ENCODE results near the gene PARL. TPM values are rescaled to one million over a fixed set of nuclear protein-coding genes. Genes with fewer than 3 reads are reported as not detected.

The PARL gene
- total and polyA plus RNA-seq, 10 of the 15 experiments (the other 5 are each of a cell fraction or from before 2014, with no cell fraction given), result 49.7 to 113 (median 77.2) TPM

- CTCF ChIA-PET, result interaction anchor here (1.5 kb wide), 1 partner anchor 9 kb away, joined by 6 read pairs; no protein-coding TSS in a partner anchor
- no peak for TF ChIP-seq CREM (IDR thresholded peaks at IDR 0.05; ENCODE audit: low read depth)
- TF ChIP-seq MTA3 (IDR thresholded peaks at IDR 0.05; ENCODE audit: borderline replicate concordance, low read length), result no peak
- TF ChIP-seq ZNF274 (IDR thresholded peaks at IDR 0.05; ENCODE audit: insufficient read depth, insufficient read length), result no peak
- TF ChIP-seq E2F8 (IDR thresholded peaks at IDR 0.05; ENCODE audit: low read depth, partially characterized antibody), result no peak
- TF ChIP-seq, protein P1, sequence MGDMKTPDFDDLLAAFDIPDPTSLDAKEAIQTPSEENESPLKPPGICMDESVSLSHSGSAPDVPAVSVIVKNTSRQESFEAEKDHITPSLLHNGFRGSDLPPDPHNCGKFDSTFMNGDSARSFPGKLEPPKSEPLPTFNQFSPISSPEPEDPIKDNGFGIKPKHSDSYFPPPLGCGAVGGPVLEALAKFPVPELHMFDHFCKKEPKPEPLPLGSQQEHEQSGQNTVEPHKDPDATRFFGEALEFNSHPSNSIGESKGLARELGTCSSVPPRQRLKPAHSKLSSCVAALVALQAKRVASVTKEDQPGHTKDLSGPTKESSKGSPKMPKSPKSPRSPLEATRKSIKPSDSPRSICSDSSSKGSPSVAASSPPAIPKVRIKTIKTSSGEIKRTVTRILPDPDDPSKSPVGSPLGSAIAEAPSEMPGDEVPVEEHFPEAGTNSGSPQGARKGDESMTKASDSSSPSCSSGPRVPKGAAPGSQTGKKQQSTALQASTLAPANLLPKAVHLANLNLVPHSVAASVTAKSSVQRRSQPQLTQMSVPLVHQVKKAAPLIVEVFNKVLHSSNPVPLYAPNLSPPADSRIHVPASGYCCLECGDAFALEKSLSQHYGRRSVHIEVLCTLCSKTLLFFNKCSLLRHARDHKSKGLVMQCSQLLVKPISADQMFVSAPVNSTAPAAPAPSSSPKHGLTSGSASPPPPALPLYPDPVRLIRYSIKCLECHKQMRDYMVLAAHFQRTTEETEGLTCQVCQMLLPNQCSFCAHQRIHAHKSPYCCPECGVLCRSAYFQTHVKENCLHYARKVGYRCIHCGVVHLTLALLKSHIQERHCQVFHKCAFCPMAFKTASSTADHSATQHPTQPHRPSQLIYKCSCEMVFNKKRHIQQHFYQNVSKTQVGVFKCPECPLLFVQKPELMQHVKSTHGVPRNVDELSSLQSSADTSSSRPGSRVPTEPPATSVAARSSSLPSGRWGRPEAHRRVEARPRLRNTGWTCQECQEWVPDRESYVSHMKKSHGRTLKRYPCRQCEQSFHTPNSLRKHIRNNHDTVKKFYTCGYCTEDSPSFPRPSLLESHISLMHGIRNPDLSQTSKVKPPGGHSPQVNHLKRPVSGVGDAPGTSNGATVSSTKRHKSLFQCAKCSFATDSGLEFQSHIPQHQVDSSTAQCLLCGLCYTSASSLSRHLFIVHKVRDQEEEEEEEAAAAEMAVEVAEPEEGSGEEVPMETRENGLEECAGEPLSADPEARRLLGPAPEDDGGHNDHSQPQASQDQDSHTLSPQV (IDR thresholded peaks at IDR 0.05), result no peak
- TF ChIP-seq SPI1 (IDR thresholded peaks at IDR 0.05; ENCODE audit: borderline replicate concordance, insufficient read depth, low read depth, low read length), result no peak
- TF ChIP-seq RELB (IDR thresholded peaks at IDR 0.05; ENCODE audit: low read depth), result no peak
- TF ChIP-seq RFX5 (IDR thresholded peaks at IDR 0.05; ENCODE audit: low read depth, low read length), result no peak
- TF ChIP-seq, protein P2, sequence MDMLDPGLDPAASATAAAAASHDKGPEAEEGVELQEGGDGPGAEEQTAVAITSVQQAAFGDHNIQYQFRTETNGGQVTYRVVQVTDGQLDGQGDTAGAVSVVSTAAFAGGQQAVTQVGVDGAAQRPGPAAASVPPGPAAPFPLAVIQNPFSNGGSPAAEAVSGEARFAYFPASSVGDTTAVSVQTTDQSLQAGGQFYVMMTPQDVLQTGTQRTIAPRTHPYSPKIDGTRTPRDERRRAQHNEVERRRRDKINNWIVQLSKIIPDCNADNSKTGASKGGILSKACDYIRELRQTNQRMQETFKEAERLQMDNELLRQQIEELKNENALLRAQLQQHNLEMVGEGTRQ (IDR thresholded peaks at IDR 0.05; ENCODE audit: borderline replicate concordance, low read depth, low read length), result no peak
- TF ChIP-seq, protein P3, sequence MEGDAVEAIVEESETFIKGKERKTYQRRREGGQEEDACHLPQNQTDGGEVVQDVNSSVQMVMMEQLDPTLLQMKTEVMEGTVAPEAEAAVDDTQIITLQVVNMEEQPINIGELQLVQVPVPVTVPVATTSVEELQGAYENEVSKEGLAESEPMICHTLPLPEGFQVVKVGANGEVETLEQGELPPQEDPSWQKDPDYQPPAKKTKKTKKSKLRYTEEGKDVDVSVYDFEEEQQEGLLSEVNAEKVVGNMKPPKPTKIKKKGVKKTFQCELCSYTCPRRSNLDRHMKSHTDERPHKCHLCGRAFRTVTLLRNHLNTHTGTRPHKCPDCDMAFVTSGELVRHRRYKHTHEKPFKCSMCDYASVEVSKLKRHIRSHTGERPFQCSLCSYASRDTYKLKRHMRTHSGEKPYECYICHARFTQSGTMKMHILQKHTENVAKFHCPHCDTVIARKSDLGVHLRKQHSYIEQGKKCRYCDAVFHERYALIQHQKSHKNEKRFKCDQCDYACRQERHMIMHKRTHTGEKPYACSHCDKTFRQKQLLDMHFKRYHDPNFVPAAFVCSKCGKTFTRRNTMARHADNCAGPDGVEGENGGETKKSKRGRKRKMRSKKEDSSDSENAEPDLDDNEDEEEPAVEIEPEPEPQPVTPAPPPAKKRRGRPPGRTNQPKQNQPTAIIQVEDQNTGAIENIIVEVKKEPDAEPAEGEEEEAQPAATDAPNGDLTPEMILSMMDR (IDR thresholded peaks at IDR 0.05 in 2 of 3, conservative IDR thresholded peaks at IDR 0.05 in 1 of 3; ENCODE audit: control insufficient read depth in 2 of 3, extremely low read depth in 1 of 3, insufficient read depth in 1 of 3, low read depth in 3 of 3, low read length in 3 of 3), result no peak
- TF ChIP-seq HDAC2 (IDR thresholded peaks at IDR 0.05), result no peak
- no peak for TF ChIP-seq BHLHE40 (IDR thresholded peaks at IDR 0.05; ENCODE audit: borderline replicate concordance in 1 of 2, low read depth in 2 of 2, low read length in 1 of 2)
- TF ChIP-seq CBFB (IDR thresholded peaks at IDR 0.05; ENCODE audit: low read depth), result no peak
Observed at GRCh38 chr3:183907176-183907575, 22.5 kb upstream of the PARL start.

More at GRCh38 chr3:183907176-183907575, 22.5 kb upstream of the PARL start:
- H3K27ac ChIP-seq (ENCODE audit: control insufficient read depth, insufficient read depth), result no peak overlapping the region
- H4K20me1 ChIP-seq (ENCODE audit: control insufficient read depth, insufficient read depth), result no peaks in the 10 kb centered on the region
- no peak overlapping the region for H3K4me3 ChIP-seq
- no peaks in the 10 kb centered on the region for H3K36me3 ChIP-seq (ENCODE audit: control insufficient read depth in 2 of 2, insufficient read depth in 2 of 2, low read length in 1 of 2)
- no peaks in the 10 kb centered on the region for H3K9me3 ChIP-seq (replicated peaks; ENCODE audit: control insufficient read depth, insufficient read depth, low read length)
- in situ Hi-C loops (cut with MboI), result no loop called here
- FAIRE-seq (no peak), ATAC-seq (no peak), DNase-seq (ENCODE audit: low read depth, low spot score) (no peak)
- no TSS peak for BruUV-seq (replicated peaks)
- ChIA-PET RAD21 (ENCODE audit: unreplicated experiment) (interaction anchor here (0.7 to 4.6 kb wide), 3 partner anchors 11 to 110 kb away, joined by 3 to 42 read pairs (median 4); partner anchors contain the start of gene ABCC5), SMC1A (ENCODE audit: uncharacterized antibody, unreplicated experiment) (no interaction called here), POLR2A (no interaction called here)
- H3K27me3 ChIP-seq (replicated peaks in 1 of 2; ENCODE audit: control insufficient read depth in 2 of 2, insufficient read depth in 2 of 2, low read length in 1 of 2), result no peaks in the 10 kb centered on the region
- H2AFZ ChIP-seq (ENCODE audit: control insufficient read depth, low read depth, low read length), result no peak overlapping the region
- no peaks in the 10 kb centered on the region for H3K4me1 ChIP-seq (ENCODE audit: control insufficient read depth, insufficient read depth, low read length)
- H3K9ac ChIP-seq (ENCODE audit: control insufficient read depth, insufficient read depth, low read length), result no peak overlapping the region
- no peaks in the 10 kb centered on the region for H3K79me2 ChIP-seq (ENCODE audit: control insufficient read depth, insufficient read depth, low read length)
- H3K4me2 ChIP-seq (ENCODE audit: control insufficient read depth, insufficient read depth), result no peak overlapping the region
- 34% methylated on average over 6 of the region's 6 CpGs for WGBS (ENCODE audit: insufficient coverage, insufficient replicate concordance, low lambda C conversion rate, missing lambda C conversion rate)
- intact Hi-C loops (cut with micrococcal nuclease; ENCODE audit: unreplicated experiment), result no loop called here
